ENCODE data around the gene OSGIN1. TPM values are rescaled to one million over a fixed set of nuclear protein-coding genes. Genes with fewer than 3 reads are reported as not detected.

Gene OSGIN1
- total RNA-seq = 1.2 and 2.1 TPM in 2 replicates

GRCh38 chr16:83952940-83953795 is at the start of gene OSGIN1:
TSS of gene OSGIN1 (plus strand) at chr16:83953240. CDS start at chr16:83957672, 4,432 bp downstream.

GRCh38 chr16:83967838-83968305 is 14.8 kb downstream of the OSGIN1 start, which contains the start of gene NECAB2:
TSS of gene NECAB2 (plus strand) at chr16:83968244. CDS start at chr16:83968649, 405 bp downstream.

Other genes with a start within 250 kb of the OSGIN1 start
- gene HSBP1, start 145.3 kb upstream of the OSGIN1 start, total RNA-seq = 32.2 and 61.1 TPM in 2 replicates
- gene MLYCD, start 54.1 kb upstream of the OSGIN1 start, total RNA-seq = 1.2 and 1.4 TPM in 2 replicates
- gene NECAB2, start 15.0 kb downstream of the OSGIN1 start, total RNA-seq = not detected in 2 replicates
- gene SLC38A8, start 89.6 kb downstream of the OSGIN1 start, total RNA-seq = not detected in 2 replicates
- gene MBTPS1, start 163.7 kb downstream of the OSGIN1 start, total RNA-seq = 56.5 and 72.5 TPM in 2 replicates
- 12.0 and 13.5 TPM in 2 replicates for gene HSDL1, start 191.9 kb downstream of the OSGIN1 start, total RNA-seq
- gene DNAAF1, start 192.1 kb downstream of the OSGIN1 start, total RNA-seq = not detected in 2 replicates
- 9.8 and 18.3 TPM in 2 replicates for gene TAF1C, start 233.8 kb downstream of the OSGIN1 start, total RNA-seq
- gene ADAD2, start 237.9 kb downstream of the OSGIN1 start, total RNA-seq = not detected in 2 replicates